ENCODE data around the gene SKIC2. TPM values are rescaled to one million over a fixed set of nuclear protein-coding genes. Genes with fewer than 3 reads are reported as not detected.

Gene SKIC2
- total and polyA plus RNA-seq, 7 experiments from 2014 or later, result 20.1 to 139 (median 93.2) TPM

DNA sequence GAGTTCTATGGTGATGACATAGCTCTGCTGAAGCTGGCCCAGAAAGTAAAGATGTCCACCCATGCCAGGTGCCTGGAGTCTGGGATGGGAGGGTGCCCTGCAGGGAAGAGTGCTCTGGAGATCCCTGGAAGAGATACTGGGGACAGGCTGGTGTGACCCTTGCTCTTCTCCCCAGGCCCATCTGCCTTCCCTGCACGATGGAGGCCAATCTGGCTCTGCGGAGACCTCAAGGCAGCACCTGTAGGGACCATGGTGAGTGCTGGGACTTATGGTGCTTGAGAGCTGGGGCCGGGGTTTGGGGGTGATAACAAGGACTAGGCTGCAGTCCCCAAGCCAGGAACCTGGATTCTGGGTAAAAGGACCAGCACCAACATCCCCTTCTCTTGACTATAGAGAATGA, 15.2 kb upstream of the SKIC2 start:
- no peaks in the 10 kb centered on the region for H3K27me3 ChIP-seq (ENCODE audit: control insufficient read depth in 2 of 2, insufficient read depth in 2 of 2, low read length in 2 of 2)
- H3K4me1 Mint-ChIP-seq, result peaks cover 0 to 10% (median 0%) of the 10 kb centered on the region in 7 donors
- H3K9me3 Mint-ChIP-seq, result no peaks in the 10 kb centered on the region
- intact Hi-C loops (cut with micrococcal nuclease), result no loop called here
- CTCF ChIA-PET, result interaction anchor here (1.6 kb wide), 1 partner anchor 9 kb away, joined by 5 read pairs; no protein-coding TSS in a partner anchor
- POLR2A ChIA-PET, result no interaction called here
- no peaks in the 10 kb centered on the region for H3K9me3 ChIP-seq (ENCODE audit: control insufficient read depth in 2 of 3, low read length in 3 of 3)
- no peak overlapping the region for H3K27ac Mint-ChIP-seq
- ATAC-seq, result no peak
- no peak overlapping the region for H3K4me3 Mint-ChIP-seq
- H3K27me3 Mint-ChIP-seq, result peaks cover 0 to 14% (median 7%) of the 10 kb centered on the region in 5 donors
- H3K4me1 ChIP-seq (ENCODE audit: control insufficient read depth in 2 of 2, insufficient read depth in 2 of 2, low read length in 2 of 2), result no peaks in the 10 kb centered on the region
- H3K4me3 ChIP-seq (ENCODE audit: low read length), result no peak overlapping the region
- H3K27ac ChIP-seq (ENCODE audit: low read depth, low read length), result no peak overlapping the region
- no peak for DNase-seq
- H3K36me3 ChIP-seq (ENCODE audit: control insufficient read depth in 2 of 3, insufficient read depth in 3 of 3, low read length in 3 of 3), result no peaks in the 10 kb centered on the region
- no peaks in the 10 kb centered on the region for H3K36me3 Mint-ChIP-seq

DNA sequence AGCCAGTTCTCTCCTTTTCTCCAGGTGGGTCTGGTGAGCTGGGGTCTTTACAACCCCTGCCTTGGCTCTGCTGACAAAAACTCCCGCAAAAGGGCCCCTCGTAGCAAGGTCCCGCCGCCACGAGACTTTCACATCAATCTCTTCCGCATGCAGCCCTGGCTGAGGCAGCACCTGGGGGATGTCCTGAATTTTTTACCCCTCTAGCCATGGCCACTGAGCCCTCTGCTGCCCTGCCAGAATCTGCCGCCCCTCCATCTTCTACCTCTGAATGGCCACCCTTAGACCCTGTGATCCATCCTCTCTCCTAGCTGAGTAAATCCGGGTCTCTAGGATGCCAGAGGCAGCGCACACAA, 13.8 kb upstream of the SKIC2 start:
- H3K9me3 ChIP-seq (ENCODE audit: control insufficient read depth in 2 of 3, low read length in 3 of 3), result no peaks in the 10 kb centered on the region
- Mint-ChIP-seq H3K36me3 (no peaks in the 10 kb centered on the region), H3K27ac (no peak overlapping the region), H3K4me3 (no peak overlapping the region), H3K9me3 (no peaks in the 10 kb centered on the region), H3K4me1 (peaks cover 0 to 10% (median 0%) of the 10 kb centered on the region in 7 donors), H3K27me3 (peaks cover 0 to 14% (median 7%) of the 10 kb centered on the region in 5 donors)
- no peak for ATAC-seq
- no peak for DNase-seq
- H3K36me3 ChIP-seq (ENCODE audit: control insufficient read depth in 2 of 3, insufficient read depth in 3 of 3, low read length in 3 of 3), result no peaks in the 10 kb centered on the region
- no peaks in the 10 kb centered on the region for H3K27me3 ChIP-seq (ENCODE audit: control insufficient read depth in 2 of 2, insufficient read depth in 2 of 2, low read length in 2 of 2)
- H3K27ac ChIP-seq (ENCODE audit: low read depth, low read length), result no peak overlapping the region
- ChIA-PET POLR2A (interaction anchor here (0.6 kb wide), 1 partner anchor 293 kb away, joined by 3 read pairs; the partner anchor contains the start of gene BAG6), CTCF (no interaction called here)
- H3K4me1 ChIP-seq (ENCODE audit: control insufficient read depth in 2 of 2, insufficient read depth in 2 of 2, low read length in 2 of 2), result no peaks in the 10 kb centered on the region
- H3K4me3 ChIP-seq (ENCODE audit: low read length), result no peak overlapping the region
- intact Hi-C loops (cut with micrococcal nuclease), result no loop called here

DNA sequence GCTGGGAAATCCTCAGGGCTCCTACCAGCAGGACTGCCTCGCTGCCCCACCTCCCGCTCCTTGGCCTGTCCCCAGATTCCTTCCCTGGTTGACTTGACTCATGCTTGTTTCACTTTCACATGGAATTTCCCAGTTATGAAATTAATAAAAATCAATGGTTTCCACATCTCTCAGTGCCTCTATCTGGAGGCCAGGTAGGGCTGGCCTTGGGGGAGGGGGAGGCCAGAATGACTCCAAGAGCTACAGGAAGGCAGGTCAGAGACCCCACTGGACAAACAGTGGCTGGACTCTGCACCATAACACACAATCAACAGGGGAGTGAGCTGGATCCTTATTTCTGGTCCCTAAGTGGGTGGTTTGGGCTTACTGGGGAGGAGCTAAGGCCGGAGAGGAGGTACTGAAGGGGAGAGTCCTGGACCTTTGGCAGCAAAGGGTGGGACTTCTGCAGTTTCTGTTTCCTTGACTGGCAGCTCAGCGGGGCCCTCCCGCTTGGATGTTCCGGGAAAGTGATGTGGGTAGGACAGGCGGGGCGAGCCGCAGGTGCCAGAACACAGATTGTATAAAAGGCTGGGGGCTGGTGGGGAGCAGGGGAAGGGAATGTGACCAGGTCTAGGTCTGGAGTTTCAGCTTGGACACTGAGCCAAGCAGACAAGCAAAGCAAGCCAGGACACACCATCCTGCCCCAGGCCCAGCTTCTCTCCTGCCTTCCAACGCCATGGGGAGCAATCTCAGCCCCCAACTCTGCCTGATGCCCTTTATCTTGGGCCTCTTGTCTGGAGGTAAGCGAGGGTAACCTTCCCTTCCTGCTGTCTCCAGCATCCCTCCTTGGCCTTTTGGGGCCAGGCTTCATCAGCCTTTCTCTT, 13.2 kb upstream of the SKIC2 start, which contains the start of gene CFB:
TSS of gene CFB (plus strand) at position 589 of the 863 bp plus-strand sequence. CDS start at position 716, 127 bp downstream.
- no peak within 1 kb of the TSS for H3K4me3 ChIP-seq (ENCODE audit: low read length)
- peaks cover 0 to 4% (median 0%) of the 10 kb centered on the region in 3 experiments for H3K36me3 ChIP-seq (ENCODE audit: control insufficient read depth in 2 of 3, insufficient read depth in 3 of 3, low read length in 3 of 3)
- peaks cover 0 to 14% (median 7%) of the 10 kb centered on the region in 5 donors for H3K27me3 Mint-ChIP-seq
- H3K36me3 Mint-ChIP-seq, result no peaks in the 10 kb centered on the region
- no peaks in the 10 kb centered on the region for H3K27me3 ChIP-seq (ENCODE audit: control insufficient read depth in 2 of 2, insufficient read depth in 2 of 2, low read length in 2 of 2)
- ChIA-PET POLR2A (interaction anchor here (0.6 kb wide), 1 partner anchor 293 kb away, joined by 3 read pairs; the partner anchor contains the start of gene BAG6), CTCF (no interaction called here)
- intact Hi-C loops (cut with micrococcal nuclease), result no loop called here
- ATAC-seq (no peak), DNase-seq (no peak)
- H3K4me1 Mint-ChIP-seq, result peaks cover 0 to 8% (median 0%) of the 10 kb centered on the region in 7 donors
- H3K27ac Mint-ChIP-seq, result peak within 1 kb of the TSS in 3 of 9 donors; percentile 13 to 54 (median 36)
- H3K9me3 Mint-ChIP-seq, result no peaks in the 10 kb centered on the region
- no peak within 1 kb of the TSS for H3K27ac ChIP-seq (ENCODE audit: low read depth, low read length)
- no peaks in the 10 kb centered on the region for H3K9me3 ChIP-seq (ENCODE audit: control insufficient read depth in 2 of 3, low read length in 3 of 3)
- no peak within 1 kb of the TSS for H3K4me3 Mint-ChIP-seq
- H3K4me1 ChIP-seq (ENCODE audit: control insufficient read depth in 2 of 2, insufficient read depth in 2 of 2, low read length in 2 of 2), result no peaks in the 10 kb centered on the region

DNA sequence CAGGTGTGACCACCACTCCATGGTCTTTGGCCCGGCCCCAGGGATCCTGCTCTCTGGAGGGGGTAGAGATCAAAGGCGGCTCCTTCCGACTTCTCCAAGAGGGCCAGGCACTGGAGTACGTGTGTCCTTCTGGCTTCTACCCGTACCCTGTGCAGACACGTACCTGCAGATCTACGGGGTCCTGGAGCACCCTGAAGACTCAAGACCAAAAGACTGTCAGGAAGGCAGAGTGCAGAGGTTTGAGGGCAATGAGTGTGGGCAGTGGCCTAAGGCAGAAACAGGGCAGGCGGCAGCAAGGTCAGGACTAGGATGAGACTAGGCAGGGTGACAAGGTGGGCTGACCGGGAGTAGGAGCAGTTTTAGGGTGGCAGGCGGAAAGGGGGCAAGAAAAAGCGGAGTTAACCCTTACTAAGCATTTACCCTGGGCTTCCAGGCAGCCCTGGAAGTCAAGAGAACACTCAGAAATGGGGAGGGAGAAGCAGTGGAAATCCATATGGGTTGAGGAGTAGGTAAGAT, 12.5 kb upstream of the SKIC2 start:
- DNase-seq (no peak), ATAC-seq (no peak)
- intact Hi-C loops (cut with micrococcal nuclease), result no loop called here
- Histone ChIP-seq H3K4me1 (ENCODE audit: control insufficient read depth in 2 of 2, insufficient read depth in 2 of 2, low read length in 2 of 2) (no peaks in the 10 kb centered on the region), H3K36me3 (ENCODE audit: control insufficient read depth in 2 of 3, insufficient read depth in 3 of 3, low read length in 3 of 3) (peaks cover 0 to 10% (median 2%) of the 10 kb centered on the region in 3 experiments), H3K9me3 (ENCODE audit: control insufficient read depth in 2 of 3, low read length in 3 of 3) (no peaks in the 10 kb centered on the region), H3K27me3 (ENCODE audit: control insufficient read depth in 2 of 2, insufficient read depth in 2 of 2, low read length in 2 of 2) (no peaks in the 10 kb centered on the region), H3K27ac (ENCODE audit: low read depth, low read length) (no peak overlapping the region), H3K4me3 (ENCODE audit: low read length) (no peak overlapping the region)
- Mint-ChIP-seq H3K27me3 (peaks cover 0 to 14% (median 6%) of the 10 kb centered on the region in 5 donors), H3K9me3 (no peaks in the 10 kb centered on the region), H3K4me3 (no peak overlapping the region), H3K4me1 (peaks cover 0 to 8% (median 0%) of the 10 kb centered on the region in 7 donors), H3K27ac (peak overlapping the region in 1 of 9 donors; percentile 54), H3K36me3 (no peaks in the 10 kb centered on the region)
- CTCF ChIA-PET, result no interaction called here
- POLR2A ChIA-PET, result no interaction called here

DNA sequence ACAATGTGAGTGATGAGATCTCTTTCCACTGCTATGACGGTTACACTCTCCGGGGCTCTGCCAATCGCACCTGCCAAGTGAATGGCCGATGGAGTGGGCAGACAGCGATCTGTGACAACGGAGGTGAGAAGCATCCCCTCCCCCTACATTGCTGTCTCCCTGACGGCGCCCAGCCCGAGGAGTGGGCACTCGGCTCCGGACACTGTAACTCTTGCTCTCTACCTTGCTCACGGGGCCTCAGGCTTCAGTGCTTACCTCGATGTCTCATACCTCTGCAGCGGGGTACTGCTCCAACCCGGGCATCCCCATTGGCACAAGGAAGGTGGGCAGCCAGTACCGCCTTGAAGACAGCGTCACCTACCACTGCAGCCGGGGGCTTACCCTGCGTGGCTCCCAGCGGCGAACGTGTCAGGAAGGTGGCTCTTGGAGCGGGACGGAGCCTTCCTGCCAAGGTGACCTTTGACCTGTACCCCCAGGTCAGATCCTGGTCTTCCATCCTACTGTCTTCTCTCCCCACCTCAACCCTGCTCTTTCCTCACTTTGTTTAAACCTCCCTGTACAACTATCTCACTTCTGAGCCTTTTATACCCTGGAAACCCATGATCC, 11.8 kb upstream of the SKIC2 start:
- Mint-ChIP-seq H3K27ac (peak overlapping the region in 2 of 9 donors; percentile 36 to 80), H3K36me3 (no peaks in the 10 kb centered on the region), H3K9me3 (no peaks in the 10 kb centered on the region), H3K4me1 (peaks cover 0 to 8% (median 0%) of the 10 kb centered on the region in 7 donors), H3K4me3 (no peak overlapping the region), H3K27me3 (peaks cover 0 to 11% (median 5%) of the 10 kb centered on the region in 5 donors)
- DNase-seq (no peak), ATAC-seq (no peak)
- no peaks in the 10 kb centered on the region for H3K27me3 ChIP-seq (ENCODE audit: control insufficient read depth in 2 of 2, insufficient read depth in 2 of 2, low read length in 2 of 2)
- no peak overlapping the region for H3K4me3 ChIP-seq (ENCODE audit: low read length)
- no peak overlapping the region for H3K27ac ChIP-seq (ENCODE audit: low read depth, low read length)
- POLR2A ChIA-PET, result no interaction called here
- H3K36me3 ChIP-seq (ENCODE audit: control insufficient read depth in 2 of 3, insufficient read depth in 3 of 3, low read length in 3 of 3), result peaks cover 0 to 18% (median 5%) of the 10 kb centered on the region in 3 experiments
- CTCF ChIA-PET, result no interaction called here
- no peaks in the 10 kb centered on the region for H3K9me3 ChIP-seq (ENCODE audit: control insufficient read depth in 2 of 3, low read length in 3 of 3)
- no peaks in the 10 kb centered on the region for H3K4me1 ChIP-seq (ENCODE audit: control insufficient read depth in 2 of 2, insufficient read depth in 2 of 2, low read length in 2 of 2)
- intact Hi-C loops (cut with micrococcal nuclease), result no loop called here

DNA sequence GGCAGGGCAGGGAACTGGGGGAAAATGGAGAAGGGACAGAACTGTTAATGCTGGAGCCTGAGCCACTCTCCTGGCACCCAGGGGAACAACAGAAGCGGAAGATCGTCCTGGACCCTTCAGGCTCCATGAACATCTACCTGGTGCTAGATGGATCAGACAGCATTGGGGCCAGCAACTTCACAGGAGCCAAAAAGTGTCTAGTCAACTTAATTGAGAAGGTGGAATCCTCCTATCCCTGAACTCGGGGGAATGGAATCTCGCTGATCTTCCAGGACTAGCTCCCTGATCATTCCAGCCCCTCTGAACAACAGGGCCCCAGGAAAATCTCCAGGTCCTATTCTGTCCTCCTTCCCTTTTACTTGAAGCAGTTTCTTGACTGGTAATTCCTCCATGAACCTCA, 11.1 kb upstream of the SKIC2 start:
- Histone ChIP-seq H3K4me1 (ENCODE audit: control insufficient read depth in 2 of 2, insufficient read depth in 2 of 2, low read length in 2 of 2) (no peaks in the 10 kb centered on the region), H3K9me3 (ENCODE audit: control insufficient read depth in 2 of 3, low read length in 3 of 3) (no peaks in the 10 kb centered on the region), H3K27ac (ENCODE audit: low read depth, low read length) (no peak overlapping the region), H3K27me3 (ENCODE audit: control insufficient read depth in 2 of 2, insufficient read depth in 2 of 2, low read length in 2 of 2) (no peaks in the 10 kb centered on the region), H3K36me3 (ENCODE audit: control insufficient read depth in 2 of 3, insufficient read depth in 3 of 3, low read length in 3 of 3) (peaks cover 3 to 25% (median 5%) of the 10 kb centered on the region in 3 experiments), H3K4me3 (ENCODE audit: low read length) (no peak overlapping the region)
- peaks cover 0 to 1% (median 0%) of the 10 kb centered on the region in 5 donors for H3K36me3 Mint-ChIP-seq
- H3K9me3 Mint-ChIP-seq, result no peaks in the 10 kb centered on the region
- H3K27ac Mint-ChIP-seq, result peak overlapping the region in 3 of 9 donors; percentile 51 to 80 (median 51)
- ATAC-seq (no peak), DNase-seq (no peak)
- POLR2A ChIA-PET, result no interaction called here
- CTCF ChIA-PET, result interaction anchor here (0.6 kb wide), 1 partner anchor 268 kb away, joined by 4 read pairs; no protein-coding TSS in a partner anchor
- H3K4me1 Mint-ChIP-seq, result peaks cover 0 to 4% (median 0%) of the 10 kb centered on the region in 7 donors
- intact Hi-C loops (cut with micrococcal nuclease), result no loop called here
- H3K27me3 Mint-ChIP-seq, result peaks cover 0 to 4% (median 0%) of the 10 kb centered on the region in 5 donors
- no peak overlapping the region for H3K4me3 Mint-ChIP-seq

Measured in naive thymus-derived CD4-positive, alpha-beta T cell (primary cell).